Keratinocyte (primary cell): ENCODE data around the gene MAD1L1. TPM values are rescaled to one million over a fixed set of nuclear protein-coding genes. Genes with fewer than 3 reads are reported as not detected.
A peak's percentile ranks its signal among the peaks of the same experiment; 100 is the strongest.

Experiments
- DNase-seq: peaks from one replicate; pipeline ENCODE4 v3.0.0-alpha.2; 2011; ENCODE audit warnings: low read depth, missing footprints, low spot score
- FAIRE-seq: peaks from 2 replicates; lab custom pipeline; 2011; peaks lifted over from hg19 to GRCh38; lab: Jason Lieb, UNC
- H2AFZ ChIP-seq: 2 replicates; pipeline ENCODE4 v1.6.0; 2012; ENCODE audit warnings: low read length, control low read depth, inconsistent platforms; ENCODE audit not compliant: control insufficient read depth
- H3K27ac ChIP-seq: 2 replicates; pipeline ENCODE4 v1.5.1; 2011; ENCODE audit warnings: low read length; ENCODE audit not compliant: control insufficient read depth, insufficient read depth
- H3K27me3 ChIP-seq: 3 replicates; pipeline ENCODE4 v1.6.0; 2011; ENCODE audit warnings: low read length; ENCODE audit not compliant: control insufficient read depth, insufficient read depth; ENCODE audit errors: extremely low read depth
- H3K36me3 ChIP-seq, 2 experiments: 2 replicates in 1 of 2; 3 replicates in 1 of 2; pipeline ENCODE4 v1.5.1; 2011; ENCODE audit warnings: low read length in 2 of 2, mild to moderate bottlenecking in 1 of 2; ENCODE audit not compliant: control insufficient read depth in 2 of 2, insufficient read depth in 2 of 2; ENCODE audit errors: extremely low read depth in 1 of 2
- H3K4me1 ChIP-seq: 3 replicates; pipeline ENCODE4 v1.5.1; 2011; ENCODE audit warnings: low read length; ENCODE audit not compliant: control insufficient read depth, insufficient read depth; ENCODE audit errors: extremely low read depth
- H3K4me2 ChIP-seq: 3 replicates; pipeline ENCODE4 v1.6.0; 2011; ENCODE audit warnings: low read depth, low read length; ENCODE audit not compliant: control insufficient read depth, insufficient read depth; ENCODE audit errors: extremely low read depth
- H3K4me3 ChIP-seq, 3 experiments: fragments of 200-600 bp in 1 of 3; sonication (generic) in 1 of 3; 2 replicates in 2 of 3; 3 replicates in 1 of 3; pipeline ENCODE4 v1.5.1; 2011 to 2016; ENCODE audit warnings: low read length in 3 of 3, mild to moderate bottlenecking in 3 of 3, control low read depth in 2 of 3, inconsistent platforms in 1 of 3, low read depth in 1 of 3, mixed read lengths in 1 of 3, mixed run types in 1 of 3, moderate library complexity in 1 of 3; ENCODE audit not compliant: control insufficient read depth in 2 of 3, insufficient read depth in 2 of 3; ENCODE audit errors: extremely low read depth in 1 of 3
- H3K79me2 ChIP-seq: 2 replicates; pipeline ENCODE4 v1.6.0; 2012; ENCODE audit warnings: low read length; ENCODE audit not compliant: control insufficient read depth, insufficient read depth
- H3K9ac ChIP-seq: 3 replicates; pipeline ENCODE4 v1.6.0; 2011; ENCODE audit warnings: low read length; ENCODE audit not compliant: control insufficient read depth, insufficient read depth; ENCODE audit errors: extremely low read depth
- H3K9me1 ChIP-seq: 3 replicates; pipeline ENCODE4 v1.6.0; 2011; ENCODE audit warnings: low read length; ENCODE audit not compliant: control insufficient read depth, insufficient read depth; ENCODE audit errors: extremely low read depth
- H3K9me3 ChIP-seq: 2 replicates; pipeline ENCODE4 v1.5.1; 2012; ENCODE audit warnings: low read depth, low read length; ENCODE audit not compliant: control insufficient read depth
- H4K20me1 ChIP-seq: 3 replicates; pipeline ENCODE4 v1.6.0; 2011; ENCODE audit warnings: low read length; ENCODE audit not compliant: control insufficient read depth, insufficient read depth; ENCODE audit errors: extremely low read depth
- EZH2 ChIP-seq: IDR thresholded peaks from one replicate; pipeline ENCODE4 v1.6.1; 2012; ENCODE audit warnings: inconsistent platforms, mild to moderate bottlenecking, low read length, moderate library complexity
- dilution Hi-C: fragments of 300-500 bp; cut with MboI; formaldehyde crosslinking; loops from one replicate; pipeline ENCODE4 v1.7.0; 2020; ENCODE audit warnings: low sequenced_read_pairs; ENCODE audit not compliant: extremely low pct_ligation_motif_present
- polyA plus RNA-seq, 5 experiments: library from polyadenylated mRNA; depleted of rRNA in 3 of 5; stranded (reverse) in 3 of 5; stranded (forward) in 1 of 5; unstranded in 1 of 5; fragments of >200 nt; gene quantifications; 1 replicate in 1 of 5; 2 replicates in 3 of 5; 3 replicates in 1 of 5; pipeline versions ENCODE4 v1.2.1 to v1.2.3, GENCODE V29; 2011 to 2012; ENCODE audit warnings: missing spikeins in 2 of 5, low read depth in 1 of 5, low replicate concordance in 1 of 5
- TF ChIP-seq, protein P1 (sequence below), 3 experiments: IDR thresholded peaks in 1 of 3; conservative IDR thresholded peaks in 1 of 3; optimal IDR thresholded peaks in 1 of 3; 2 replicates in 2 of 3; 3 replicates in 1 of 3; pipeline versions ENCODE3 to v1.5.1; 2011; ENCODE audit warnings: low read length in 3 of 3, mild to moderate bottlenecking in 3 of 3, moderate library complexity in 2 of 3, control low read depth in 1 of 3, inconsistent platforms in 1 of 3; ENCODE audit not compliant: insufficient read depth in 2 of 3; ENCODE audit errors: extremely low read depth in 1 of 3

MAD1L1 gene
- polyA plus RNA-seq, 1 donor (not counting 4 experiments of a cell fraction or from before 2014, with no cell fraction given), result 18.0 TPM

DNA sequence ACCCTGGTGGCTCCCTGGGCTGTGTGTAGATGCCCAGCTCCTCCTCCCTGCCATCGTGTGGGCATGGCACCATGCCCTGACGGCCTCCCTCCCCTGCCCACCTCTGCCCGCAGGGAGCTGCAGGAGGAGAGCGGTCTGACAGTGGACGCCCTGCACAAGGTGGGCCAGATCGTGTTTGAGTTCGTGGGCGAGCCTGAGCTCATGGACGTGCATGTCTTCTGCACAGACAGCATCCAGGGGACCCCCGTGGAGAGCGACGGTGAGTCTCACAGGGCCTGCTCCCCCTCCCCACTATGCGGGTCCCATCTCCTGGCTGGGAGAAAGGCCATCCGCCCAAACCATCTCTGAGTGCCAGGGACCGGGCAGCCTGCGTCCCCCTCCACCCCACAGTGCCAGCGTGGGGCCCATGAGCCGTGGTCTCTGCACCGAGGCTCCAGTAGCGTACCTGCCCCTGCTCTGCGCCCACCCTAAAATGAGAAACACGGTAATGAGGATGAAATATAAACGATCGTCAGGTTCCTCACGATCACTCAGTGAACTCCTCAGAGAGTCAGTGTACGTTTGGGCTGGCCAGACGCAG lies 17.1 kb upstream of the MAD1L1 start:
- no peaks in the 10 kb centered on the region for H3K9me3 ChIP-seq
- no peak overlapping the region for H3K27ac ChIP-seq
- no peak overlapping the region for H3K4me3 ChIP-seq
- dilution Hi-C loops, result no loop called here
- peaks cover 11% of the 10 kb centered on the region for H3K4me1 ChIP-seq
- H3K79me2 ChIP-seq, result no peaks in the 10 kb centered on the region
- H3K4me2 ChIP-seq, result no peak overlapping the region
- no peak for TF ChIP-seq EZH2
- TF ChIP-seq, protein P1, sequence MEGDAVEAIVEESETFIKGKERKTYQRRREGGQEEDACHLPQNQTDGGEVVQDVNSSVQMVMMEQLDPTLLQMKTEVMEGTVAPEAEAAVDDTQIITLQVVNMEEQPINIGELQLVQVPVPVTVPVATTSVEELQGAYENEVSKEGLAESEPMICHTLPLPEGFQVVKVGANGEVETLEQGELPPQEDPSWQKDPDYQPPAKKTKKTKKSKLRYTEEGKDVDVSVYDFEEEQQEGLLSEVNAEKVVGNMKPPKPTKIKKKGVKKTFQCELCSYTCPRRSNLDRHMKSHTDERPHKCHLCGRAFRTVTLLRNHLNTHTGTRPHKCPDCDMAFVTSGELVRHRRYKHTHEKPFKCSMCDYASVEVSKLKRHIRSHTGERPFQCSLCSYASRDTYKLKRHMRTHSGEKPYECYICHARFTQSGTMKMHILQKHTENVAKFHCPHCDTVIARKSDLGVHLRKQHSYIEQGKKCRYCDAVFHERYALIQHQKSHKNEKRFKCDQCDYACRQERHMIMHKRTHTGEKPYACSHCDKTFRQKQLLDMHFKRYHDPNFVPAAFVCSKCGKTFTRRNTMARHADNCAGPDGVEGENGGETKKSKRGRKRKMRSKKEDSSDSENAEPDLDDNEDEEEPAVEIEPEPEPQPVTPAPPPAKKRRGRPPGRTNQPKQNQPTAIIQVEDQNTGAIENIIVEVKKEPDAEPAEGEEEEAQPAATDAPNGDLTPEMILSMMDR (optimal IDR thresholded peaks at IDR 0.05 in 1 of 3, IDR thresholded peaks at IDR 0.05 in 1 of 3, conservative IDR thresholded peaks at IDR 0.05 in 1 of 3; ENCODE audit: extremely low read depth in 1 of 3, insufficient read depth in 2 of 3, low read length in 3 of 3), result no peak
- H3K9me1 ChIP-seq, result no peaks in the 10 kb centered on the region
- no peak overlapping the region for H3K9ac ChIP-seq
- DNase-seq, result no peak
- no peak for FAIRE-seq
- H3K27me3 ChIP-seq, result no peaks in the 10 kb centered on the region
- no peaks in the 10 kb centered on the region for H4K20me1 ChIP-seq
- H3K36me3 ChIP-seq, result peaks cover 2 to 6% of the 10 kb centered on the region in 2 experiments
- no peak overlapping the region for H2AFZ ChIP-seq

DNA sequence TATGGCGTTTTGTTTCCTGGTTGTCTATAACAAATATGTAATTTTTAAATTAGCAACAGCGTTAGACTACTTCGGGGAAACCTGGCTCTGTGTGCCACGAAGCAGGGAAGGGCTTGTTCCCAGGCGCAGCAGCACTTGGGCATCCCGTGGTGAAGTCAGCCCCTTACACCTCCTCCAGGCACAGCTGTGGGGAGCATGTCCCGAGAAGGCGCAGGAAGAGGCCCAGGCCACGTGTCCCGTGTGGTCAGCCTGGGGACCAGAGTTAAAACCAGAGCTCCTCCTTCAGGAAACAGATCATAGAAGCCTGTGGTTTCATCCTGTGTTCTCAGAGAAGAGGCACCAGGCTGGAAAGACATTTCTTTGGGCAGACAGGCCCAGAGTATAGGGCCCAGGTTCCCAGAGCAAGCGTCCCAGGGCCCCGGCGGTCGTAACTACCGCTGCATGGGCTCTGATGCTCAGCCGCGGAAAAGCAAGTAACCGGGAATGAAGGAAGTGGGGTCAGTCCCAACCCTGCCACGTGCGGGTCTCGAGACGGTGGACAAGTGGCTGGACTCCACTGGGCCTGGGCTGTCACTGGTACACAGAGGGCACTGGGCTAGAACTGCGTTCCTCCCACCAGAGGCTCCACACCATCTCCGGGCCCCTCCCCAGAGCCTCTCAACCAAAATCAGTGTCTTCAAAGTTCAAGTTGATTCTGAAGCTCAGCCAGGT lies 16.4 kb upstream of the MAD1L1 start:
- peaks cover 0 to 6% of the 10 kb centered on the region in 2 experiments for H3K36me3 ChIP-seq
- H3K4me2 ChIP-seq, result no peak overlapping the region
- dilution Hi-C loops, result no loop called here
- H3K9ac ChIP-seq, result peak overlapping the region; percentile 35
- no peaks in the 10 kb centered on the region for H4K20me1 ChIP-seq
- no peaks in the 10 kb centered on the region for H3K9me3 ChIP-seq
- no peaks in the 10 kb centered on the region for H3K9me1 ChIP-seq
- peaks cover 11% of the 10 kb centered on the region for H3K4me1 ChIP-seq
- H3K4me3 ChIP-seq, result no peak overlapping the region
- DNase-seq, result no peak
- H3K27ac ChIP-seq, result peak overlapping the region; percentile 6
- no peaks in the 10 kb centered on the region for H3K79me2 ChIP-seq
- FAIRE-seq, result no peak
- TF ChIP-seq, protein P1 (optimal IDR thresholded peaks at IDR 0.05 in 1 of 3, IDR thresholded peaks at IDR 0.05 in 1 of 3, conservative IDR thresholded peaks at IDR 0.05 in 1 of 3; ENCODE audit: extremely low read depth in 1 of 3, insufficient read depth in 2 of 3, low read length in 3 of 3), result peak in 1 of 3 experiments; percentile 16
- no peak for TF ChIP-seq EZH2
- H2AFZ ChIP-seq, result peak overlapping the region; percentile 69
- no peaks in the 10 kb centered on the region for H3K27me3 ChIP-seq
